HG03354 (cell line): Measurements from ENCODE around the gene CUBN.

Experiments
- ATAC-seq: cut with Tn5 transposase; IDR thresholded peaks from one replicate; pipeline ENCODE4 v1.9.1; 2021; ENCODE audit warnings: mild to moderate bottlenecking; ENCODE audit not compliant: unreplicated experiment, poor library complexity, severe bottlenecking

The CUBN gene

DNA sequence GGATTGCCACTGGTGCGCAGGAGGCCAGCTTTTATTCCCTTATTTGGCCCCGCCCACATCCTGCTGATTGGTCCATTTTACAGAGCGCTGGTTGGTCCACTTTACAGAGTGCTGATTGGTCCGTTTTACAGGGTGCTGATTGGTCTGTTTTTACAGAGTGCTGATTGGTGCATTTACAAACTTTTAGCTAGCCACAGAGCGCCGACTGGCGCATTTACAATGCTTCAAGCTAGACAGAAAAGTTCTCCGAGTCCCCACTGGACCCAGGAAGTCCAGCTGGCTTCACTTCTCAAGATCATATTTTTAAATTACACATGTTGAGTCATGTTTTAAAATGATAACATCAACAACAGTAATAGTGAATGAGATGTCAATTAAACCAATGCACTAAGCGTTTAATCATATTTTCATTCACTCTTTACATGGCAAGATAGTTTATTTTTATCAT lies 128.3 kb downstream of the CUBN start:
- ATAC-seq: no peak

DNA sequence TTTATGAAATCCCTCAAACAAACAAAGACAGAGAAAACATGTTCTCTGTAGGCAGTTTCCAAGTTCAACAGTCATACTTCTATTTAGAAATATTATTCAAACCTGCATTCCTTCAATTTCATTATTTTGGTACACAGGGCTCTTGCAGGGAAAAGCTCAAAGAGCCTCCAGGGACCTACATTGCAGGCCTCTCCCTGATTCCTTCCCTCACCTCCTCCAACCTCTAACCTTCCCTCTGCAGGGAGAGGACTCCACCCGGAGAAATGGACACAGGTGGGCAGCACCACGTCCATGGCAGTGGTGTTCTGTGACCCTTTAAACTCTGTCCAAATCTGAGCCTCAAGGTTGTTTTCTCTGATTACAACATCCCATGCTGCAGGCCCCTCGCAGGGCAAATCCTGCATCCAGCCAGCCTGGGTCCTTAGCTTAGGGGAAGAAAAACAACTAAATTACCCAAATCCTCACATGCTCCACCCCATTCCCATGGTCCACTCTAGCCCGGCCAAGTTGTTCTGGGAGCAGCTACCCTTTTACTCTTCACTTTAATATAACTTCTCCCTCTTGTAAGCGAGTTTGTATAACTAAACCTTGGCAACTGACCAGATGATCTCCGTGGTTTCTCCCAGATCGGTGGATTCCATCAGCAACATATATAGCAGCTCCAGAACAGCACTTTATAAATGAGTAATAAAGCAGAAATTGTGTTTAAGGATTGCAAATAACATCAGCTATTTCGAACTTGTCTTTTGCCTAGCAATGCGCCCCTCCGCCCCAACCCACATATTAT lies 129.8 kb downstream of the CUBN start:
- ATAC-seq: no peak

DNA sequence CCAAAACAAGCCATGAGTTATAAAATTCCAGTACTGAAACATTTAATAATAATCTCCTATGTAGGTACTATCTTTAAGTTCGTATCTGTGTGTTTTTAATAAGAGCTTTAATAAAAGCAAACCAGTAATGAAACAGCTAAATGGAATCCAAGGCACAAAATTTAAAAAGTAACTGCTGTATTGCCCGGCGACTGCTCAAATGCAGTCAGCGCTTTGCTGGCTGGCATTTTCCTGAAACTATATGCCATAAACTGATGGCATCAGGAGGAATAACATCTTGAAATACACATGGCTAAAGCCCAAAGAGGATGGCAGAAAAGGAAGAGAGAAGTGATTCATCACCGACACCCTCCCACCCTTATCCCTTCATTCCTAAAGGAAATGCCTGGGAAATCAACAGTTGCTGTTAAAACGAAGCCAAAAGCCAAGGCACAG lies 133.1 kb downstream of the CUBN start:
- no peak for ATAC-seq

DNA sequence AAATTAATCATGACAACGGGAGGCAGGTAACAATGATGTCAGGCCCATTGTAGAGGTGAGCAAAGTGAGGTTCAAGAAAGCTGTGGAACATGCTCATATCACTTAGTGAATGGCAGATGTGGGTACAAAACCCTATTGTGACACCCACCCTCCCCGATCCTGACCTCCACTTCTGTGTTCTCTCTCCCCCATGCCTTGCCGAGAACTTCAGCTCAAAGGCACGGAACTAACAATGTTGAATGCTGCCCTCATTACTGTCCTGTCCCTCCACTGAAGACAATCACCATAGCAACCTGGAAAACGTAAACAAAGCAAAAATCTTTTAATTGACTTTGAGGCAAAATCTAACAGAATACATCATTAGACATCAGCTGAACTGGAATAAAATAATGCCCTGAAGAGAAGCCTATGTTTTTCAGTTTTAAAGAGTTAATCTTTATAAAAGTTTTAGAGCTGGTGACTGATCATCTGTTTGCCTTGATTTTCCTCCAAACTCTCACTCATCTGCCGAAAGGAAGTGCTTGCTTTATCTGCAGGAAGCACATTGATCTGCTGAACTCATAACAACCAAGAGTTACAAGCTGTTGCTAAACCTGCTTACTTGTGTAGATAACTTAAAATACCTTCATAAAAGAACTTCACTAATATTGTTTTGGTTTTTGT lies 133.6 kb downstream of the CUBN start:
- ATAC-seq: no peak

DNA sequence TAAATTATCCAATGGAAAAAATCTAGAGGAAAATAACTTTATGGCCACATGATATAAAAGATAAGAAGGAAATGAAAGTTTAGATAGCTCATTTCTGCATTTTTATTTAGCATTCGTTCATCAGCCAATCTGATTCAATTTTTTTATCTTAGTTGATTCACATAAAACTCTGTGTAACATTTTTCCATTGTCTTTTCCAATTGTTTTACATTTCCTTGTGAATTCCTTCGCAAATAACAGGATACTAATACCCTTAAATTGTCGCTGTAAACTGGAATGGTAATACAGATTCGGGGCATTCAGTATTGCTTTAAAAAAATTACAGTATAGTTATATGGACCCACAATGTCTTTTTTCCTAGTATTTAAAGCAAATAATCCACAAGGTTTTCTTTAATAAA lies 136.4 kb downstream of the CUBN start:
- ATAC-seq: no peak

DNA sequence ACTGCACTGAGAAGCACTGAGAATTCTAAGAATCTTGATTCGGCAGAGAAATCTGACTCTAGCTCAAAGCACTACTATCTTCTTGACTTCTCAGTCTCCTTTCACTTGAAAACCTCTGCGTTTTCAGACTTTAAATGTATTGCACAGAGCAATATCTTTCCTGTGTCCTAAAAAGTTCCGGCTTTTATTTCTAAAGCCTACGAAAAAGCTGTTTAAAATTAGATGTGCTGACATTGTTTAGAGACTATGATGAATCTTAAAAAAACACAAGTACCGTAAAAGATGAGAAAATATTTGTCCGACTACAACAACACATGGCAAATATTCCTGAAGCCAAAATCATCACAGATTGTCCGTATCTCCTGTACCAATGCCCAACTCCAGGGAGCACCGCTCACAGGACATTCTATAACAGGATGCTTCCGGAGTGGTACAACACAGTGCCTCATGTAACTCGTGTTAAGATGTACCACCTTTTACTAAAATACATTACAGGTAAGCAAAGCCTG lies 136.9 kb downstream of the CUBN start:
- no peak for ATAC-seq

DNA sequence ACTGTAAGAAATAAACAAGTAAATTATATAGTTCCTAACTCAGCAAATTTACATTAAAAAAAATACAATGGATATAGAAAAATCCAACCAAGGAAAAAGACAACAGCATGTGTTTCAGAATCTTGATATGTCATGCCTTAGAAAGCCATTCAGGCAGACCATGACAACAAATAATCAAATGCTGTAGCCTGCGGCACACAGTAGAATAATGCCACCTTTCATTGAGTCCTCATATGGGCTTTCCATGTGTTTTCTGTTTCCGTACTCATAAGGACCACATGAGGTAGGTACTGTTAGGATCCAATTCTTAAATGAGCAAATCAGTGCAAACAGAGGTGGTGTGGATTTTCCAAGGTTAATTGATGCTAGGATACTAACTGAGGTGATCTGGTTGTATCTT lies 138.6 kb downstream of the CUBN start:
- ATAC-seq: no peak

DNA sequence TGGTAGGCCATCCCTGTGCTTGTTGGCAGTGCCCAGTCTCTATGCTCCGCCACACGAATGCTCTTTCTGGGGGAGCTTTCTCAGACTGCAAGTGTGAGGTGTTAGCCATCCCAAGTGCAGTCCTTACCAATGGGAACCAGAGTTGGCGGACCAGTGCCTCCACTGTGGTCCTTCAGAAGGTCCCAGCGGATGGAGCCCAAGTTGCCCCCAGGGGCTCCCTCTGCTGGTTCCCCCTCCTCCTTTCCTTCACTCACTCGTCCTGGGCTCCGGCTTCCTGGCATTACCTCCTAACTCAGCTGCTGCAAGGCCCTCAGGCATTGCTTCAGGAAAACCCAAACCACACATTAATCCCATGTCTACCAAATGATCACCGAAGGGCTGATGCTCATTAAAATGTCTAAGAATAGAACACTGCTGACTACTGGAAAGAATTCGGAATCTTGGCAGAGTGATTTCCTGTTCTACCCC lies 139.8 kb downstream of the CUBN start:
- no peak for ATAC-seq

DNA sequence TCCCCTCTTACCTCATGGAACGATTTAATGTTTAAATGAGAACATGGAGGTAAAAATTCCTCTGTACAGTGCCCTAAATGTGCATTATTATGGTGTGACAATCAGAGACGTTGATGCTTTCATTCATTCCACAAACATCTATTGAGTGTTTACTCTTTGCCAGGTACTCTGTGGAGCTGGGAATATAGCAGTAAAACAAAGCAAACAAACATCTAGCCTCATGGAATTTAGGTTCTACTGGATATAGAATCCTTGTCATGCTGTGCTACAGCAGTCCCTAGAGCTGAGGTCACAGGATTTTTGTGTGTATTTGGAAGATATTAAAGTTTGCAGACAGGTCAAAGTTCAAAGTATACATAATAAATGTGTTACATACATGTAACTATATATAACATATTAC lies 140.7 kb downstream of the CUBN start:
- ATAC-seq: no peak

DNA sequence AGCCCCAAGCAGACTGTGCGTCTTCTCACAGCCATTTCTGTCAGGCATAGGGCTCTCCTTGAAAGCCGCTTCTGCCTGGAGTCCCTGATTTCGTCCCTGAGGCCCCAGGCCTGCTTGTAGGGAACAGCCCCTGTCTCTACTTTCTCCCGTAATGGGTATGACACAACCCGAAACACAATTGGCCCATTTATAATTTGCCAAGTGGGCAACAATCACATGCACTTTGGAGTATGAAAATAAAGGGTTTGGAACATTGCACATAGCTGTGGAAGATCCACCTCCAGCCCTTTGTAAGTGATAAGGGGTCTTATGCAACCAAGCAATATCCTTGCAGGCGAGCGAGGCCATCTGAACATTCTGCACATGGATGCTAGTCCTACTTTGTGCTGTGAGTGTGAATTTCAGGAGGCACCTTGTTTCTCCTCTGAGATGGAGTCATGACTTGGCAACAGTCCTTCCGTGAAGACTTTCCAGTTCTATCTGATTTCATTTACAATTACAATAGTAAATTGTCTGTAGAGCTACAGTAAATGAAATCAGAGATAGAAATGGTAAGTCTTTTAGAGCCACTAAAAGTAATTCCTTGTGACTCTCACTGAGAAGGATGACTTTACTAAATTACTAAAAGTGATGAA lies 141.5 kb downstream of the CUBN start:
- no peak for ATAC-seq

DNA sequence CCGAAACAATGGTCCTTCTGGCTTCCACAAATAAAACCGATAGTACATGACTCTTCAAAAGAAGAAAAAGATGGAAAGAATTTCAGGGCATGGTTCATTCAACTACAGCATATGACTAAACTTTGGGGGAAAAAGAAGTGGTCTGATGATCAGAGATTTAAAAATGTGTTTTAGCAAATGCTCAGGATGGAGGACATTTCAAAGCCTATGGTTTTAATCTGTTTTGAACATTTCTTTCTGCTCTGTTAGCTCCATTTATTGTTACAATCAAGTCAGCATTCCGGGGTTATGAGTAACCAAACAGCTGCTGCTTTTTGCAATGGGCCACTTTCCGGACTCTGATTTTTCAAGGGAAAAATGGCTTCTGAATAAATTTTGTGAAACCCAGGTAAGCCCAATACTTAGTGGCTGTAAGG lies 142.4 kb downstream of the CUBN start:
- ATAC-seq: no peak

DNA sequence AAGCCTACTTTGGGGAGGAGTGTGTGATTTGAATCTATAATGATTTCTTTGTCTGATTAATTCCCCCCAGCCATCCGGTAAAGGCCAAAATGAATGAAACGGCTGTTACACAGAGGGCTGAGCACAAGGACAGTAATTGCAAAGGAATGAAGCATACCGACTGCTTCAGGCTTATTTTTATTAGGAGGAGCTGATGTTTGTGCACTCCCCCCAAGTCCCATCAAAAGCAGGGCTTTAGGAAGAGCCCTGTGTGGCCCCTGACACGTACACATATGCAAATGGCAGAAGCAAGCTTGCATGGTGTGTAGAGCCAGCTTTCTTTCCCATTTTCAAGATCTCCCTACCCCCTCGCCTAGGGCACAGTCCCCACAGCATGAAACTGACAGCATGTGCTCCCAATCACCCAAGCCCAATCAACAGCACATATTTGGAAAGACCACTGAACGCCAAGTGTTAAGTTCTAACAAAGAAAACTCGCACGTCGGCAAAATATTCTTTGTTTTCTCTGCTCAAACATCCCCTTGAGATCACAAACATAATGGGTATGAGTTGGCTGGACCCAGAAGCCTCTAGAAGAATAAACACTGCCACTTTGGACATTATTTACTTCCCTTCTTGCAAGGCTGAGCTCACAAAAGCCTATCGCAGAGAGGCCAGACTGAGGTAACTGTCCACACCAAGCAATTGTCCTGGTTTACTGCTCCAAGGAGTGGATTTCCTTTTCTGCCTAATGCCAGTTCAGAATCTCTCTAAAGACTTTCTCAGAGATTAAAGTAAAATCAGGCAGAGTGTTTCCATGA lies 143.0 kb downstream of the CUBN start:
- ATAC-seq: no peak

DNA sequence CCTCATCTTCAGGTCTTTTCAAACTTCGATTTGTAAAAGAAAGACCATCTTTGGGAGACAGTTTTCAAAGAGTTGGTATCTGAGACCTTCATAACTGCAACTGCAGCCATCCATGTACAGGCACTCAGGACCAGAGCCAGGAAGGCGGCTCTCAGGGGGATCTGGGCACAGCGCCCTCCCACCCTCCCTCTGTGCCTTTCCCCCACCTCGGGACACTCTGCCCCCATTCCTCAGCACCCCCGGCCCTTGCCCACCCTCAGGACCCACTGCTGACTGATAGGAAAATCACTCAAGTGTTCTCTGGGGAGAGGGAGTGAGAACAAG lies 143.6 kb downstream of the CUBN start:
- no peak for ATAC-seq

DNA sequence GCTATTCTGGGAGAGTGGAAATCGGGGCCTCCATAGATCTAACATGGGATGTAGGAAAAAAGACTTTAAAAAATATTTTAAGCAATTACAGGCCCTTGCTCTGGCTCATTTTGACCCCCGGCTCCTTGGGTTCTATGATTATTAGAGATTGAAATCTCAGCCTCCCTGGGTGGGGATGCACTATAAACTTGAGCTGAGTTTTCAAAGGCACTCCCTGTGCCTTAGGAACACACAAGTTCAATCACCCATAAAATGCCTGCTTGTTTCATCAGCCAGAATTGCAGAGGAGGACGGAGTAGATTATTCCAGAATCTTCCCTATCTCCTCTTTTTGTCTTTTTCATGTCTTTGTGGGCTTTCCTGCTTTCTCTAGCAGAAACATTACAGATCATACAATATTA lies 145.4 kb downstream of the CUBN start:
- ATAC-seq: no peak

DNA sequence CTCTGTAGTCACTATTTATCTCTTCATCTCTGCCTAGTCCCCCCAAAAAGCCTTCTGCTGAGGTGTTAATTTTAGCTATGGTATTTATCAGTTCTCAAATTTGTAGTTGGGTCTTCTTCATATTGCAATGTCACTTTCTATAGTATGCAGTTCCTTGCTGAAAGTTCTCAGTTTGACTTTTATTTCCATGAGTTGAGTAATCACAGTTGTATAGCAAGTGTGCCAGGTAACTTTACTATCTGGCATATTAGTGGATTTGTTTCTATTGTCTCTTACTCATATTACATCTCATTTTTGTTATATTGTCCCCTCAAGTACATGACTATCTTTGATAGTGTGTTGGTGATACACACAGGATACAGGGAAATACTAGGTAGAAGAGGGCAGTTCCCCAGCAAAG lies 152.8 kb downstream of the CUBN start:
- no peak for ATAC-seq

DNA sequence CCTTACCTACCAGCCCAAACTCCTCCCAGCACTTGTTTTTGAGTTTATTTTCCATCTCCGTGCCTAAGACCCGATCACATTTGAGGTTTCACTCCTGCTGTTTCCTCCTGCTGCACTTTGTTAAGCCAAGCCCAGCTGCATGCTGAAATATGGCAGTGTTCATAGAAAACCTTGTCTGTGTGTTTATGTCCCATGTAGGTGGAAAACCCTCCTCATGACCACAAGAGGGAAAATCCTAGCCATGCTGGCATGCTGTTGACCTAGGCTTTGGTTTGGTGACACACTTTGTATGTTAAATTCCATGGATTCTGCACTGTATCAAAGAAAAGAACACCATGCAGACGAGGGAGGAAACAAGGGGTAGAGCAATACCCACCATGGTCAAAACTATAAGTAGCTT lies 154.4 kb downstream of the CUBN start:
- ATAC-seq: no peak

DNA sequence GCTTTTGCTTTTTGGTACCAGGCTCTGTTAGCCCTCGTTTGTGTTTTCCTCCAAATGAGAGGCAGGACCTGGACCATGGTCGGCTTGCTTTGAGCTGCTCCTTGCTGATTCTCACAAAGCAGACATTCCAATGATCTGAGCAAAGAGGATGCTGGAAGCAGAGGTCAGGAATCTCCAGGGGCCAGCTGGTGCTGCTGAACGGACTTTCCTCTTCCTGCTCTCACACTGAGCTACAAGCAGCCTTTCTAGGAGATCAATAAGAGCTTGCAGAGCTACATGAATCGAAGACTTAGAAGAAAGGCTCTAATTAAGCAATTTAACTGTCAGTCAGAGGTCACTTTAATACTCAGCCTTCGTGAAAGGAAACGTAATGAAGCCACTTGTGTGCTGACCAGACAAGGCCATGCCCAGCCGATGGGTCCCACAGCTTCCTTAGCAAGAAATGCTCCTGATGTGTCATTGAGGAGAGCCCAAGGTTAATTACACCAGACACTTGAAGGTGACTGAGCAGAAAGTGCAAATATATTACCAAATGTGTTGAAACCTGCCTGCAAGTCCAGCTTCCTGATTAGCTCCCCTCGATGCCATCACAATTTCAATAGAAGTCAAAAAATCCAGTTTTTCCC lies 161.1 kb downstream of the CUBN start:
- no peak for ATAC-seq

DNA sequence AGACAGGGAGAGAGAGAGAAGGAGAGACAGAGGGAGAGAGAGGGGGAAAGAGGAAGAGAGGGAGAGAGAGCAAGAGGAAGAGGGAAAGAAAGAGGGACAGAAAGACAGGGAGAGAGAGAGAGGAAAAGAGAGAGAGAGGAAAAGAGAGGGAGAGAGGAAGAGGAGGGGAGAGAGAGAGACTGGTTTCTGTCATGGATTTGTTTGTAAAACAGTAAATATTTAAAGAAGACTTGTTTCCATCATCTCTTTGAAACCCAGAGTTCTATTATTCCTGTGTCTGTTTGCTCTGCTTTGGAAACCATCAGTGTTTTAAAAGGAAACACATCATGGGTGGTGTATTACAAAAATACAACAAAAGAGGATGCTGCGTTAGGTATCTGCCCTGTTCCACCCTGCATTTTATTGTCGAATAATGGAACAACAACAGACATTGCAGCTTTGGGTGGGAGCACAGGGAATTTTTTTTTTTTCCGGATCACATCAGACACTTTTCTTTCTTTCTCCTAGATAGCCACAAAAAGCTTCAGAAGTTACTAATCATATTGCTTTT lies 161.7 kb downstream of the CUBN start:
- ATAC-seq: no peak
